H1 (cell line): ENCODE results near the gene CCDC137. TPM values are rescaled to one million over a fixed set of nuclear protein-coding genes. Genes with fewer than 3 reads are reported as not detected.

Experiments
- CTCF ChIA-PET: fragments of 300-600 bp; sonication (Branson Sonifier 250); formaldehyde crosslinking; loops from one replicate; lab custom pipeline; 2021; ENCODE audit not compliant: partially characterized antibody; lab: Charles Lee
- POLR2A ChIA-PET: fragments of 300-600 bp; sonication (Branson Sonifier 250); formaldehyde crosslinking; loops from one replicate; lab custom pipeline; 2021; ENCODE audit warnings: inconsistent platforms; ENCODE audit not compliant: partially characterized antibody; lab: Charles Lee
- DNase-seq, 2 experiments: peaks; one replicate each; pipeline versions ENCODE4 v3.0.0 to v3.0.0-alpha.2; 2010 to 2022; ENCODE audit warnings: low spot score in 2 of 2, low read depth in 1 of 2, mixed read lengths in 1 of 2
- FAIRE-seq: peaks from 2 replicates; lab custom pipeline; 2011; peaks lifted over from hg19 to GRCh38; lab: Jason Lieb, UNC
- H2AFZ ChIP-seq: 2 replicates; pipeline ENCODE4 v1.8.1; 2012; ENCODE audit warnings: low read length, inconsistent platforms
- H2AK5ac ChIP-seq: 2 replicates; pipeline ENCODE4 v1.6.1; 2013; ENCODE audit warnings: low read depth, low read length
- H2BK120ac ChIP-seq: replicated peaks from 2 replicates; pipeline ENCODE3; 2013; ENCODE audit warnings: low read depth, low read length, inconsistent platforms
- H2BK12ac ChIP-seq: 2 replicates; pipeline ENCODE4 v1.6.1; 2013; ENCODE audit warnings: low read depth, low read length
- H2BK15ac ChIP-seq: 2 replicates; pipeline ENCODE4 v1.6.1; 2013; ENCODE audit warnings: low read length
- H2BK20ac ChIP-seq: 2 replicates; pipeline ENCODE4 v1.6.1; 2013; ENCODE audit warnings: low read length
- H2BK5ac ChIP-seq: 2 replicates; pipeline ENCODE4 v1.6.1; 2013; ENCODE audit warnings: low read depth, low read length
- H3K14ac ChIP-seq: 2 replicates; pipeline ENCODE4 v1.6.1; 2013; ENCODE audit warnings: inconsistent platforms; ENCODE audit not compliant: insufficient read length
- H3K18ac ChIP-seq: 2 replicates; pipeline ENCODE4 v1.6.1; 2013; ENCODE audit warnings: low read length; ENCODE audit errors: extremely low read depth
- H3K23ac ChIP-seq: 2 replicates; pipeline ENCODE4 v1.6.1; 2013; ENCODE audit warnings: inconsistent platforms; ENCODE audit not compliant: insufficient read length
- H3K23me2 ChIP-seq: 2 replicates; pipeline ENCODE4 v1.6.1; 2013; ENCODE audit warnings: low read depth, low read length
- H3K27ac ChIP-seq: 2 replicates; pipeline ENCODE4 v1.6.1; 2011; ENCODE audit warnings: low read depth, low read length, inconsistent platforms
- H3K27me3 ChIP-seq, 4 experiments: replicated peaks in 1 of 4; 1 replicate in 1 of 4; 2 replicates in 3 of 4; pipeline versions ENCODE4 v1.6.1 to v1.8.1; 2011 to 2013; ENCODE audit warnings: low read length in 3 of 4, mild to moderate bottlenecking in 3 of 4, inconsistent platforms in 2 of 4, mixed read lengths in 2 of 4, moderate library complexity in 1 of 4; ENCODE audit not compliant: control insufficient read depth in 3 of 4, insufficient read depth in 3 of 4; ENCODE audit errors: extremely low read depth in 1 of 4
- H3K36me3 ChIP-seq, 4 experiments: 2 replicates each; pipeline versions ENCODE4 v1.6.1 to v1.8.1; 2011 to 2013; ENCODE audit warnings: mild to moderate bottlenecking in 4 of 4, low read length in 3 of 4, moderate library complexity in 2 of 4, control low read depth in 1 of 4, inconsistent platforms in 1 of 4; ENCODE audit not compliant: insufficient read depth in 4 of 4, control insufficient read depth in 2 of 4
- H3K4ac ChIP-seq: replicated peaks from 2 replicates; pipeline ENCODE3; 2013; ENCODE audit warnings: low read length, low read depth, mixed read lengths, inconsistent platforms; ENCODE audit not compliant: insufficient read length
- H3K4me1 ChIP-seq, 4 experiments: replicated peaks in 1 of 4; 1 replicate in 1 of 4; 2 replicates in 3 of 4; pipeline versions ENCODE4 v1.6.1 to v1.8.1; 2011 to 2013; ENCODE audit warnings: low read length in 3 of 4, inconsistent platforms in 2 of 4, mixed read lengths in 1 of 4; ENCODE audit not compliant: insufficient read depth in 4 of 4, control insufficient read depth in 3 of 4
- H3K4me2 ChIP-seq, 2 experiments: 2 replicates each; pipeline versions ENCODE4 v1.6.1 to v1.8.1; 2011 to 2013; ENCODE audit warnings: low read depth in 2 of 2, low read length in 2 of 2, control low read depth in 1 of 2, inconsistent platforms in 1 of 2, mild to moderate bottlenecking in 1 of 2; ENCODE audit not compliant: insufficient read depth in 1 of 2
- H3K4me3 ChIP-seq, 4 experiments: fragments of 200-600, 300-600 bp in 1 of 4; sonication (generic), shearing (Covaris generic), sonication (Bioruptor Twin) in 1 of 4; 2 replicates each; pipeline versions ENCODE4 v1.5.1 to v1.8.1; 2011 to 2016; ENCODE audit warnings: low read length in 4 of 4, low read depth in 3 of 4, control low read depth in 2 of 4, inconsistent platforms in 2 of 4, mild to moderate bottlenecking in 2 of 4, mixed read lengths in 1 of 4, moderate library complexity in 1 of 4; ENCODE audit not compliant: insufficient read depth in 2 of 4; ENCODE audit errors: extremely low read depth in 1 of 4
- H3K56ac ChIP-seq: replicated peaks from 2 replicates; pipeline ENCODE3; 2013; ENCODE audit warnings: low read depth, mild to moderate bottlenecking, mixed read lengths, low read length, inconsistent platforms; ENCODE audit not compliant: insufficient read length
- H3K79me1 ChIP-seq: 2 replicates; pipeline ENCODE4 v1.6.1; 2013; ENCODE audit warnings: low read depth, low read length, control low read depth
- H3K79me2 ChIP-seq, 2 experiments: 2 replicates each; pipeline versions ENCODE4 v1.6.1 to v1.8.1; 2012 to 2013; ENCODE audit warnings: low read length in 2 of 2, mild to moderate bottlenecking in 2 of 2, inconsistent platforms in 1 of 2; ENCODE audit not compliant: insufficient read depth in 2 of 2, control insufficient read depth in 1 of 2
- H3K9ac ChIP-seq, 4 experiments: replicated peaks in 1 of 4; 1 replicate in 1 of 4; 2 replicates in 3 of 4; pipeline versions ENCODE4 v1.6.1 to v1.8.1; 2011 to 2013; ENCODE audit warnings: low read depth in 3 of 4, low read length in 3 of 4, control low read depth in 2 of 4, mild to moderate bottlenecking in 2 of 4, moderate library complexity in 2 of 4, inconsistent platforms in 1 of 4; ENCODE audit errors: extremely low read depth in 1 of 4
- H3K9me3 ChIP-seq, 2 experiments: 2 replicates each; pipeline versions ENCODE4 v1.6.1 to v1.8.1; 2012 to 2013; ENCODE audit warnings: mild to moderate bottlenecking in 2 of 2, moderate library complexity in 2 of 2, control low read depth in 1 of 2, inconsistent platforms in 1 of 2, low read depth in 1 of 2, low read length in 1 of 2, mixed read lengths in 1 of 2; ENCODE audit not compliant: insufficient read depth in 2 of 2
- H4K20me1 ChIP-seq, 2 experiments: replicated peaks in 1 of 2; 2 replicates each; pipeline versions ENCODE3 to v1.8.1; 2011 to 2013; ENCODE audit warnings: inconsistent platforms in 2 of 2, low read length in 2 of 2, mild to moderate bottlenecking in 1 of 2; ENCODE audit not compliant: insufficient read depth in 2 of 2, control insufficient read depth in 1 of 2
- H4K5ac ChIP-seq: 2 replicates; pipeline ENCODE4 v1.6.1; 2013; ENCODE audit warnings: low read length, low read depth, mixed read lengths, inconsistent platforms; ENCODE audit not compliant: insufficient read length
- H4K8ac ChIP-seq: 2 replicates; pipeline ENCODE4 v1.8.0; 2013; ENCODE audit warnings: mild to moderate bottlenecking, moderate library complexity, low read length, inconsistent platforms; ENCODE audit not compliant: insufficient read depth; ENCODE audit errors: extremely low read depth
- H4K91ac ChIP-seq: replicated peaks from 2 replicates; pipeline ENCODE3; 2013; ENCODE audit warnings: low read length, mixed read lengths, inconsistent platforms; ENCODE audit not compliant: insufficient read length
- BACH1 ChIP-seq: IDR thresholded peaks from 2 replicates; pipeline ENCODE4 v1.6.1; 2012; ENCODE audit warnings: low read length, improper control_type of control experiment
- CHD2 ChIP-seq: IDR thresholded peaks from 2 replicates; pipeline ENCODE4 v1.6.1; 2012; ENCODE audit warnings: low read length, improper control_type of control experiment
- EGR1 ChIP-seq: IDR thresholded peaks from 2 replicates; pipeline ENCODE4 v1.6.1; 2011; ENCODE audit warnings: low read depth, low read length, borderline replicate concordance
- FOSL1 ChIP-seq: IDR thresholded peaks from 2 replicates; pipeline ENCODE4 v1.6.1; 2011; ENCODE audit warnings: mild to moderate bottlenecking, low read depth, low read length, moderate library complexity; ENCODE audit not compliant: insufficient read depth
- PHF8 ChIP-seq: fragments of 200-600 bp; sonication (generic); conservative IDR thresholded peaks from 2 replicates; pipeline ENCODE4 v1.7.1; 2012; ENCODE audit warnings: low read depth, mild to moderate bottlenecking, inconsistent platforms, low read length, moderate library complexity
- POLR2AphosphoS5 ChIP-seq: IDR thresholded peaks from 2 replicates; pipeline ENCODE4 v1.6.1; 2011; ENCODE audit warnings: low read depth, low read length
- RAD21 ChIP-seq, 2 experiments: IDR thresholded peaks in 1 of 2; conservative IDR thresholded peaks in 1 of 2; 2 replicates each; pipeline ENCODE4 v1.6.1; 2011; ENCODE audit warnings: low read depth in 2 of 2, low read length in 2 of 2, improper control_type of control experiment in 1 of 2, inconsistent platforms in 1 of 2, mild to moderate bottlenecking in 1 of 2, moderate library complexity in 1 of 2
- RBBP5 ChIP-seq: IDR thresholded peaks from 2 replicates; pipeline ENCODE4 v1.7.1; 2012; ENCODE audit warnings: low read depth, mild to moderate bottlenecking, inconsistent platforms, low read length, moderate library complexity, borderline replicate concordance
- SP2 ChIP-seq: IDR thresholded peaks from 2 replicates; pipeline ENCODE4 v1.6.1; 2012; ENCODE audit warnings: mild to moderate bottlenecking, low read length, inconsistent platforms
- WGBS, 2 experiments: shearing (Covaris generic) in 1 of 2; methylation state at CpG; one replicate each; pipeline versions ENCODE4 v1.1.6 to v1.1.7; 2013 to 2015; ENCODE audit warnings: low lambda C conversion rate in 2 of 2, mixed read lengths in 2 of 2, inconsistent platforms in 1 of 2, low coverage in 1 of 2, missing lambda C conversion rate in 1 of 2; ENCODE audit not compliant: insufficient replicate concordance in 2 of 2, insufficient coverage in 1 of 2, insufficient read length in 1 of 2; ENCODE audit errors: extremely low coverage in 1 of 2, missing lambda C conversion rate in 1 of 2; 5-methylcytosine and 5-hydroxymethylcytosine counted together
- polyA plus RNA-seq, 7 experiments: library from polyadenylated mRNA; depleted of rRNA in 3 of 7; stranded (reverse) in 5 of 7; unstranded in 2 of 7; fragments of >200 nt in 5 of 7; fragments of 200-250 nt in 2 of 7; gene quantifications; 1 replicate in 5 of 7; 2 replicates in 1 of 7; 4 replicates in 1 of 7; pipeline versions ENCODE4 v1.2.1 to v1.2.3, GENCODE V29; 2011 to 2013; ENCODE audit warnings: missing spikeins in 2 of 7, mixed read lengths in 2 of 7
- total RNA-seq: library from RNA; stranded (reverse); fragmentation: NEBNext Ultra II Directional; extraction: Animal tissue kit (Norgen Biotek cat#: 25700); gene quantifications from 2 replicates; pipeline ENCODE4 v1.2.1, GENCODE V29; 2021
- TF ChIP-seq, protein P1 (sequence below): IDR thresholded peaks from 2 replicates; pipeline ENCODE4 v1.6.1; 2011; ENCODE audit warnings: low read length, improper control_type of control experiment

CCDC137 gene
- total and polyA plus RNA-seq, 2 of the 8 experiments (the other 6 are each of a cell fraction or from before 2014, with no cell fraction given), result 17.6 to 38.6 TPM

- no peak overlapping the region for H3K9ac ChIP-seq
- no peak for FAIRE-seq
- CTCF ChIA-PET, result interaction anchor here (0.6 to 2.0 kb wide), 6 partner anchors 14 to 397 kb away, joined by 3 to 5 read pairs (median 4); no protein-coding TSS in a partner anchor
- H3K79me1 ChIP-seq, result peaks cover 2% of the 10 kb centered on the region; the same call in 1 of the 2 replicates
- no peak overlapping the region for H3K23ac ChIP-seq
- no peak overlapping the region for H3K18ac ChIP-seq
- peaks cover 2 to 51% (median 30%) of the 10 kb centered on the region in 4 experiments; a peak in 6 of 8 replicates for H3K36me3 ChIP-seq
- no peak overlapping the region for H2BK15ac ChIP-seq
- no peaks in the 10 kb centered on the region for H3K9me3 ChIP-seq
- H2BK12ac ChIP-seq, result no peak overlapping the region
- H3K4me1 ChIP-seq, result no peaks in the 10 kb centered on the region
- no peak overlapping the region for H3K27ac ChIP-seq
- H3K23me2 ChIP-seq, result no peaks in the 10 kb centered on the region
- H3K4me3 ChIP-seq, result no peak overlapping the region
- H4K91ac ChIP-seq, result no peak overlapping the region
- H3K27me3 ChIP-seq, result no peaks in the 10 kb centered on the region
- no peak for DNase-seq
- H4K8ac ChIP-seq, result no peak overlapping the region
- H2BK5ac ChIP-seq, result no peak overlapping the region
- no peak overlapping the region for H4K5ac ChIP-seq
- no peak overlapping the region for H2AFZ ChIP-seq
- H2BK20ac ChIP-seq, result no peak overlapping the region
- no peak overlapping the region for H3K4me2 ChIP-seq
- no peak overlapping the region for H3K4ac ChIP-seq
- TF ChIP-seq RAD21 (IDR thresholded peaks at IDR 0.05 in 1 of 2, conservative IDR thresholded peaks at IDR 0.05 in 1 of 2; ENCODE audit: low read depth in 2 of 2, low read length in 2 of 2), result no peak
- no peak for TF ChIP-seq FOSL1
- TF ChIP-seq RBBP5, result no peak
- TF ChIP-seq CHD2, result no peak
- no peak for TF ChIP-seq SP2
- TF ChIP-seq EGR1, result no peak
- no peak for TF ChIP-seq POLR2AphosphoS5
- TF ChIP-seq, protein P1, sequence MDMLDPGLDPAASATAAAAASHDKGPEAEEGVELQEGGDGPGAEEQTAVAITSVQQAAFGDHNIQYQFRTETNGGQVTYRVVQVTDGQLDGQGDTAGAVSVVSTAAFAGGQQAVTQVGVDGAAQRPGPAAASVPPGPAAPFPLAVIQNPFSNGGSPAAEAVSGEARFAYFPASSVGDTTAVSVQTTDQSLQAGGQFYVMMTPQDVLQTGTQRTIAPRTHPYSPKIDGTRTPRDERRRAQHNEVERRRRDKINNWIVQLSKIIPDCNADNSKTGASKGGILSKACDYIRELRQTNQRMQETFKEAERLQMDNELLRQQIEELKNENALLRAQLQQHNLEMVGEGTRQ, result no peak
- TF ChIP-seq BACH1, result no peak
- TF ChIP-seq PHF8, result no peak
- TF ChIP-seq, all 59 proteins: peak for 0
- 96% methylated on average over 6 of the region's 6 CpGs; no CpG with 5 or more reads in 1 of the 2 experiments for WGBS, 2 experiments
- Histone ChIP-seq H2AK5ac (no peak overlapping the region), H3K14ac (no peak overlapping the region), H3K79me2 (no peaks in the 10 kb centered on the region), H3K56ac (no peak overlapping the region), H4K20me1 (peaks cover 3 to 9% of the 10 kb centered on the region in 2 experiments), H2BK120ac (no peak overlapping the region)
- POLR2A ChIA-PET, result interaction anchor here (0.6 to 28.4 kb wide), 7 partner anchors 13 to 29 kb away, joined by 3 to 436 read pairs (median 6); partner anchors contain the start of genes ARL16, CCDC137, HGS and MRPL12
These were observed 28.7 kb downstream of the CCDC137 start for GRCh38 chr17:81695211-81695610.
